H1 (cell line): ENCODE data around the gene SLC12A8. TPM values are rescaled to one million over a fixed set of nuclear protein-coding genes. Genes with fewer than 3 reads are reported as not detected.

ENCODE experiments used
- CBX8 ChIP-seq: fragments of 300-800, 300-1000 bp; sonication (generic); IDR thresholded peaks from 2 replicates; pipeline ENCODE4 v1.7.1; 2016; ENCODE audit warnings: low read depth, low read length, borderline replicate concordance
- CHD7 ChIP-seq: fragments of 300-600 bp; sonication (generic); IDR thresholded peaks from 2 replicates; pipeline ENCODE4 v1.7.1; 2012; ENCODE audit warnings: low read length, moderate library complexity, mild to moderate bottlenecking, inconsistent platforms; ENCODE audit not compliant: insufficient replicate concordance
- TAF7 ChIP-seq: optimal IDR thresholded peaks from 2 replicates; pipeline ENCODE3; 2011; ENCODE audit warnings: low read depth, mild to moderate bottlenecking, inconsistent platforms, low read length, moderate library complexity, borderline replicate concordance
- ZNF274 ChIP-seq: IDR thresholded peaks from 2 replicates; pipeline ENCODE4 v1.7.0; 2012; ENCODE audit warnings: low read length, borderline replicate concordance; ENCODE audit errors: extremely low read depth
- polyA plus RNA-seq, 7 experiments: library from polyadenylated mRNA; depleted of rRNA in 3 of 7; stranded (reverse) in 5 of 7; unstranded in 2 of 7; fragments of >200 nt in 5 of 7; fragments of 200-250 nt in 2 of 7; gene quantifications; 1 replicate in 5 of 7; 2 replicates in 1 of 7; 4 replicates in 1 of 7; pipeline versions ENCODE4 v1.2.1 to v1.2.3, GENCODE V29; 2011 to 2013; ENCODE audit warnings: missing spikeins in 2 of 7, mixed read lengths in 2 of 7
- total RNA-seq: library from RNA; stranded (reverse); fragmentation: NEBNext Ultra II Directional; extraction: Animal tissue kit (Norgen Biotek cat#: 25700); gene quantifications from 2 replicates; pipeline ENCODE4 v1.2.1, GENCODE V29; 2021
- TF ChIP-seq, protein P1 (sequence below): IDR thresholded peaks from 2 replicates; pipeline ENCODE4 v1.6.1; 2012; ENCODE audit warnings: low read length, inconsistent platforms

Gene SLC12A8
- total and polyA plus RNA-seq, 2 of the 8 experiments (the other 6 are each of a cell fraction or from before 2014, with no cell fraction given) = 13.7 to 14.4 TPM

- TF ChIP-seq CHD7 = no peak
- TF ChIP-seq CBX8 = no peak
- TF ChIP-seq TAF7 = no peak
- TF ChIP-seq, protein P1, sequence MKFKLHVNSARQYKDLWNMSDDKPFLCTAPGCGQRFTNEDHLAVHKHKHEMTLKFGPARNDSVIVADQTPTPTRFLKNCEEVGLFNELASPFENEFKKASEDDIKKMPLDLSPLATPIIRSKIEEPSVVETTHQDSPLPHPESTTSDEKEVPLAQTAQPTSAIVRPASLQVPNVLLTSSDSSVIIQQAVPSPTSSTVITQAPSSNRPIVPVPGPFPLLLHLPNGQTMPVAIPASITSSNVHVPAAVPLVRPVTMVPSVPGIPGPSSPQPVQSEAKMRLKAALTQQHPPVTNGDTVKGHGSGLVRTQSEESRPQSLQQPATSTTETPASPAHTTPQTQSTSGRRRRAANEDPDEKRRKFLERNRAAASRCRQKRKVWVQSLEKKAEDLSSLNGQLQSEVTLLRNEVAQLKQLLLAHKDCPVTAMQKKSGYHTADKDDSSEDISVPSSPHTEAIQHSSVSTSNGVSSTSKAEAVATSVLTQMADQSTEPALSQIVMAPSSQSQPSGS = no peak
- TF ChIP-seq ZNF274 = no peak
These were observed 33.2 kb downstream of the SLC12A8 start (continued) for GRCh38 chr3:125179143-125179883.
